Endothelial cell (in vitro differentiated cells): ENCODE results near the gene EEA1. TPM values are rescaled to one million over a fixed set of nuclear protein-coding genes. Genes with fewer than 3 reads are reported as not detected.
"Not testable (repeated sequence)": the region's sequence is repeated elsewhere in the genome, so short reads cannot be mapped to it uniquely, and the experiment has no call there.

Experiments
- DNase-seq: peaks from one replicate; pipeline ENCODE4 v3.0.0; 2021; ENCODE audit warnings: low spot score
- H3K27ac Mint-ChIP-seq: one replicate; pipeline ENCODE4 v1.8.0; 2021; ENCODE audit warnings: mixed read lengths, inconsistent platforms; ENCODE audit not compliant: unreplicated experiment
- H3K27me3 Mint-ChIP-seq: one replicate; pipeline ENCODE4 v1.8.0; 2021; ENCODE audit warnings: mild to moderate bottlenecking, moderate library complexity, mixed read lengths, inconsistent platforms; ENCODE audit not compliant: unreplicated experiment
- H3K36me3 Mint-ChIP-seq: one replicate; pipeline ENCODE4 v1.8.0; 2021; ENCODE audit warnings: mild to moderate bottlenecking, low read depth, mixed read lengths, inconsistent platforms; ENCODE audit not compliant: unreplicated experiment
- H3K4me1 Mint-ChIP-seq: one replicate; pipeline ENCODE4 v1.8.0; 2021; ENCODE audit warnings: mild to moderate bottlenecking, mixed read lengths, inconsistent platforms; ENCODE audit not compliant: unreplicated experiment
- H3K4me3 Mint-ChIP-seq: one replicate; pipeline ENCODE4 v1.8.0; 2021; ENCODE audit warnings: mild to moderate bottlenecking, mixed read lengths, inconsistent platforms; ENCODE audit not compliant: unreplicated experiment
- H3K9me3 Mint-ChIP-seq: one replicate; pipeline ENCODE4 v1.8.0; 2021; ENCODE audit warnings: mixed read lengths, inconsistent platforms; ENCODE audit not compliant: unreplicated experiment
- CTCF ChIP-seq: fragments of 200-600 bp; sonication (generic); IDR thresholded peaks from one replicate; pipeline ENCODE4 v1.5.0; 2021; ENCODE audit warnings: antibody characterized with exemption; ENCODE audit not compliant: unreplicated experiment
- total RNA-seq: library from RNA; stranded (reverse); fragmentation: NEBNext Ultra II Directional; extraction: Animal tissue kit (Norgen Biotek cat#: 25700); gene quantifications from one replicate; pipeline ENCODE4 v1.2.1, GENCODE V29; 2021; ENCODE audit not compliant: unreplicated experiment

Gene EEA1
- total RNA-seq, 1 donor from 2014 or later = 14.1 TPM

- no peaks in the 10 kb centered on the region for H3K27me3 Mint-ChIP-seq
- TF ChIP-seq CTCF = no peak
- no peaks in the 10 kb centered on the region for H3K4me1 Mint-ChIP-seq
- H3K9me3 Mint-ChIP-seq = no peaks in the 10 kb centered on the region
- no peak overlapping the region for H3K4me3 Mint-ChIP-seq
- peaks cover 7% of the 10 kb centered on the region for H3K36me3 Mint-ChIP-seq
- DNase-seq = no peak
- H3K27ac Mint-ChIP-seq = no peak overlapping the region
Observed at GRCh38 chr12:92803903-92804302, 125.2 kb downstream of the EEA1 start.

- no peaks in the 10 kb centered on the region for H3K9me3 Mint-ChIP-seq
- TF ChIP-seq CTCF = no peak
- H3K4me1 Mint-ChIP-seq = no peaks in the 10 kb centered on the region
- H3K27ac Mint-ChIP-seq = no peak overlapping the region
- DNase-seq = no peak
- H3K4me3 Mint-ChIP-seq = no peak overlapping the region
- H3K27me3 Mint-ChIP-seq = no peaks in the 10 kb centered on the region
- H3K36me3 Mint-ChIP-seq = peaks cover 7% of the 10 kb centered on the region
Observed at GRCh38 chr12:92802906-92803305, 126.2 kb downstream of the EEA1 start.

- no peak for DNase-seq
- no peak overlapping the region for H3K4me3 Mint-ChIP-seq
- H3K27ac Mint-ChIP-seq = no peak overlapping the region
- peaks cover 19% of the 10 kb centered on the region for H3K36me3 Mint-ChIP-seq
- TF ChIP-seq CTCF = no peak
- peaks cover 21% of the 10 kb centered on the region for H3K4me1 Mint-ChIP-seq
- H3K9me3 Mint-ChIP-seq = no peaks in the 10 kb centered on the region
- no peaks in the 10 kb centered on the region for H3K27me3 Mint-ChIP-seq
Observed at GRCh38 chr12:92796650-92797049, 132.4 kb downstream of the EEA1 start.

GRCh38 chr12:92794814-92795213 lies 134.3 kb downstream of the EEA1 start:
- H3K36me3 Mint-ChIP-seq = peaks cover 26% of the 10 kb centered on the region
- no peak for DNase-seq
- H3K27ac Mint-ChIP-seq = no peak overlapping the region
- TF ChIP-seq CTCF = no peak
- no peaks in the 10 kb centered on the region for H3K27me3 Mint-ChIP-seq
- peaks cover 21% of the 10 kb centered on the region for H3K4me1 Mint-ChIP-seq
- no peaks in the 10 kb centered on the region for H3K9me3 Mint-ChIP-seq
- no peak overlapping the region for H3K4me3 Mint-ChIP-seq

GRCh38 chr12:92794356-92794755 lies 134.7 kb downstream of the EEA1 start:
- not testable (repeated sequence) for H3K4me3 Mint-ChIP-seq, H3K27ac Mint-ChIP-seq, DNase-seq, H3K27me3 Mint-ChIP-seq, H3K9me3 Mint-ChIP-seq
- Mint-ChIP-seq H3K4me1 (peaks cover 21% of the 10 kb centered on the region), H3K36me3 (peaks cover 26% of the 10 kb centered on the region)

- H3K36me3 Mint-ChIP-seq = peaks cover 5% of the 10 kb centered on the region
- no peak overlapping the region for H3K4me3 Mint-ChIP-seq
- no peaks in the 10 kb centered on the region for H3K27me3 Mint-ChIP-seq
- H3K27ac Mint-ChIP-seq = no peak overlapping the region
- H3K9me3 Mint-ChIP-seq = no peaks in the 10 kb centered on the region
- DNase-seq = no peak
- no peaks in the 10 kb centered on the region for H3K4me1 Mint-ChIP-seq
- TF ChIP-seq CTCF = no peak
Observed at GRCh38 chr12:92786045-92786444, 143.1 kb downstream of the EEA1 start.
